HG02981 (cell line): ENCODE measurements around the gene RB1.

Experiments used
- ATAC-seq: cut with Tn5 transposase; IDR thresholded peaks from one replicate; pipeline ENCODE4 v1.9.1; 2021; ENCODE audit warnings: mild to moderate bottlenecking, moderate library complexity; ENCODE audit not compliant: unreplicated experiment

RB1 gene

DNA sequence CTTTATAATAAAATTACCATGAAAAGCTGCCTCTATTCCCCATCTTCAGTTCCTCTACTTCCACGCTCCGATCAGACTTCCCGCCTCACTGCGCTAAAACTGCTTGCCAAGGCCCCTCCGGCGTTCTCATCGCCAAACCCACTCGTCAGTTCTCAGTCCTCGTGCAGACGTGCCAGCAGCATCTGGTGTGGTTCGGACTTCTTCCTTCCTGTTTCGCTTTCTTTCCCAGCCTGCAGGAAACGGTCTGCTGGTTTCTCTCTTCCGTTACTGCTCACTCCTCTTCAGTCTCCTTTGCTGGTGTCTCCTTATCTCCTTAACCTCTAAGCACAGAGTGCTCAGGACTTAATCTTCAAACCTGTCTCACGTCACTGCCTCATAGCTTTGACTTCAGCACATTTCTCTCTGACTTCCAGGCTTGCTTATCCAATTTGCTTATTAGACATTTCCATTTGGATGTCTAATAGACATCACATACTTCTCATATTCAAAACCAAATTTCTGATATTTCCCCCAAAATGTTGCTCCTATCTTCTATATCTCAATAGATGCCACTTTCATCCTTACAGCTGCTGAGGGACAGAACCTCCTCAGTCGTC lies 189.0 kb downstream of the RB1 start:
- ATAC-seq: peak; percentile 82

DNA sequence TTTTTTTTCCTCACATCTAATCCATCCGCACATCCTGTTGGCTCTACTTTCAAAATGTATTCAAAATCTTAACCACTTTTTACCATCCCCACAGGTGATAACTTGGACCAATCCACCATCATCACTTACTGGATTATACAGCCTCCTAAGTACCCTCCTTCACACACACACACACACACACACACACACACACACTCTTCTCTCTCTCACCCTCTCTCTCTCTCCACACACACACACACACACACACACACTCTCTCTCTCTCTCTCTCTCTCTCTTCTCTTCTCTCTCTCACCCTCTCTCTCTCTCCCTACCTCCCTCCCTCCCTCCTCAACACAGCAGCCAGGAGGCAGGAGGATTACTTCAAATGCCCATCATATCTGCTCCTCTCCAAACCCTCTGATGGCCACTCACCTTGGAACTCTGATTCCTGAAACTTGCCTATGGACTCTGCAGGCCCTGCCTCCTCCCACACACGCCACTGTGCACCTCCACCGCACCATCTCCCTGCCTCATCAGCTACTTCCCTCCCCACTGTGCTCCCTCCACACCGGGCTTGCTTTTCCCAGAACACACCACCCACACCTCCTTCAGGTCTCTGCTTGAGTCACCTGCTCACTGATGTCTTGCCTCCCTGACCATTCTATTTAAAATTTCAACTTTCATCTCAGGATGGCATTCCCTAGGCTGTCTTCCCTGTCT lies 189.7 kb downstream of the RB1 start:
- no peak for ATAC-seq

DNA sequence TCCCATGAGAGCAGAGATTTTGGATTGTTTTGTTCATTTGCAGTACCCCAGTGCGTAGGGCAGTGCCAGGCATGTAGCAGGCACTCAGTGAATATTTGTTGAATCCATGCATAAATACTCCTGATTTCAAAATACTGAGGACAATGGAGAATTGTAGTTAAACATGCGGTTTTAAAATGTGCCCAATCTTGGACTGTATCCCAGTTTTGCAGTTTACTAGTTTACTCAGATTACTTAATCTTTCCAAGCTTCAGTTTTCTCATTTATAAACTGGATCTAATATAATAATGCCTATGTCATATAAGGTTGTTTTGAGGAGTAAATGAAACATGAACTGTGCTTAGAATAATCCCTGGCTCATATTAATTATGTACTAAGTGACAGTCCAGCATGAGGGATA lies 190.3 kb downstream of the RB1 start:
- ATAC-seq: no peak

DNA sequence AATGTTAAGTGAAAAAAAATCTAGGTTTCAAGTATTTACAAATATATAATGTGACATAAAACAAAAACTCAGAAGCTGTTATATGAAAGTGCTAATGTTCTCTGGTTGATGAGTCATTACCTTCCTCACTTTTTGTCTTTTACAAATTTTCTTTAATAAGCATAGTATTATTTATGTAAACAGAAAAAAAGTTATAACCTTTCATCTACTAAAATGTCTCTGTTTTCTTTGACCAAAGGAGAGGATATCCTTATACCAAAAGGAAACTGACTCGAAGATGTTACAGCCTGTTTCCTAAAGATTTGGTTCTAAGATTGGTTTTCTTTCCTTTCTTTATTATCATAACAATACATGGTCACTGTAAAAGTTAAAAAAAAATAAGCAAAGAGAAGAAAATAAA lies 191.3 kb downstream of the RB1 start:
- no peak for ATAC-seq

DNA sequence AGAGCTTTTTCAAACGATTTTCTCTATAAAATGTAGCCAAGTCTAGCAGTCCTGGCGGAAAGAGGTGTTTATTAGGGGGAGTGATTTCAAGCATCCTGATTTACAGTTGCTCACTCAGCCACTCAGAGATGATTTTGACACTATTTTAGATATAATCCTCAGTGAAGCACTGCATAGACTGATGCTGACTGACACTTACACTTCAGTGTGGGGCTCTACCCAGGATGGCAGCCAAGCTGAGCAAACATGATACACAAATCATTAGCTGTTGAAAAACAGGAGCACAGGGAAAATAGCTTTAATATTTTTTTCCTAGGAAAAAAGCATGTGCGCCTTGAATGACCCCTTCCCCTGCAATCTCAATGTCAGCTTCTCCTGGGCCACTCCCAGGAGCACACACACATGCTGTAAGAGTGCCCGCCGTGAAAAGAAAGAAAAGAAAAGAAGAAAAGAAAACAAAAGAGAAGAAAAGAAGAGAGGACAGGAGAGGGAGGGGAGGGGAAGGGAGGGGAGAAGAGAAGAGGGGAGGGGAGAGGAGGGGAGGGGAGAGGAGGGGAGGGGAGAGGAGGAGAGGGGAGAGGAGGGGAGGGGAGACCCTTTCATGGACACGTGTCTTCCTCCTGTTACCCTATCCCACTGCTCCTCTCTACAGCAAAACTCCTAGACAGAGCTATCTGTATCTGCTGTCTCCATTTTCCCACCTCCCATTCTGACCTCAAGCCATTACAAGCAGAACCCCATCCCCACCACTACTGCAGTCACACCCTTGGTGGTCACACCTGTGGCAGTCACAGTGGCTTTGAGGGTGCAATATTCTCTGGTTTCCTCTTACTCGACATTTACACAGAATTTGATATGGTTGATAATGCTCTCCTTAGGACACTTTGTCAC lies 193.0 kb downstream of the RB1 start:
- ATAC-seq: no peak

DNA sequence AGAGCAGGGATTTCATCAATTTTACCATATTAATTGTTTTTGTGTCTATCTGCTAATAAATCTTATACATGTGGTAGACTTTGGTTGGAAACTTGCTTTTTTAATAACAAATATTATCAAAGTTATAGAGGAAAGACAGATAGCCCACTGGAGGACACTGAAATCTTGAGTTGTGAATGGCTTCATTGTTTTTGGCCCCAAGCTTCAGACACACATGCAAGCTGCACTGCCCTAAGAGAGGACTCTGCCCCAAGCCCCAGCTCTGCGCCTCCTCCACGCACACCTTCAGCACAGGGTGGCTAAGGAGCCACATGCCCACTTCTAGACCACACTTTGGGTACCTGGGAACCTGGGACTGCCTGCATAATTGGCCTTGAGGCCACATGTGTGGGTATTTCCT lies 194.1 kb downstream of the RB1 start:
- no peak for ATAC-seq

DNA sequence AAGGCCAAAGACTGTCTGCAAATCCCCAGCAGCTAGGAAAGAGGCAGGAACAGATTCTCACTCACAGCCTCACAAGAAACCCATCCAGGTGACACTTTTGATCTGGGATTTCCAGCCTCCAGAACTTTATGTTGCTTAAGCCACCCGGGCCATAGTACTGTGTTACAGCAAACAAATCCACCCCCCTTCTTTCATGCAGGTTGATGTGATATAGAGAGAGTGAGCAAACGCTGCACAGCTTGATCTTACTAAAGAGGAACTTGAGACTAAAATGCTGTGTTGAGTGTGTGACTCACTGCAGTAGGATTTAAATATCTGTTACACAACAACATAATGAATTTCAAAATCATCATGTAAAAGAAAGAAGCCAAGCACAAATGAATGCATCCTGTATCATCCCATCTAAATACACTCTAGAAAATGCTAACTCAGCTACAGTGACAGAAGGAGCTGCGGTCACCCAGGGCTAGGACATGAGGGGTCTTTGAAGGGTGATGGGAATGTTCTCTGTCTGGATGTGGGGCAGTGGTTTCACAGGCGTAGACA lies 197.2 kb downstream of the RB1 start:
- peak; percentile 37 for ATAC-seq

DNA sequence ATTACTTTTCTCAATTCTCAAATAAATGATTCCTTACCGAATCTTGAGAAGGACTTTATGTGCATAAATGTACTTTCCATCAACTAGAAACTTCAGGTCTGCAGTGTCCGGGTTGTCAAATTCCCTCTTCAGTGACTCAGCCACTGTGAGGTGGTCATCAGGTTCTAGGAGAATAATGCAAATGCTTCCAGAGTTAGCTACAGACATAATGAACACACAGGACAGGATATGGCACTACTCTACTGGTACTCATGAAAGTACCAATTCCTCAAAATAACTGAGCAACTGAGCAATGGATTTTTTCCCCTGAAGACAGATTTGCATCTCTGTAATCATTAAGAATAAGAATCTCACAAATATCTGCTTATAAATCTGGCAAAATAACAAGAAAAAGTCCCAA lies 198.2 kb downstream of the RB1 start:
- peak; percentile 31 for ATAC-seq

DNA sequence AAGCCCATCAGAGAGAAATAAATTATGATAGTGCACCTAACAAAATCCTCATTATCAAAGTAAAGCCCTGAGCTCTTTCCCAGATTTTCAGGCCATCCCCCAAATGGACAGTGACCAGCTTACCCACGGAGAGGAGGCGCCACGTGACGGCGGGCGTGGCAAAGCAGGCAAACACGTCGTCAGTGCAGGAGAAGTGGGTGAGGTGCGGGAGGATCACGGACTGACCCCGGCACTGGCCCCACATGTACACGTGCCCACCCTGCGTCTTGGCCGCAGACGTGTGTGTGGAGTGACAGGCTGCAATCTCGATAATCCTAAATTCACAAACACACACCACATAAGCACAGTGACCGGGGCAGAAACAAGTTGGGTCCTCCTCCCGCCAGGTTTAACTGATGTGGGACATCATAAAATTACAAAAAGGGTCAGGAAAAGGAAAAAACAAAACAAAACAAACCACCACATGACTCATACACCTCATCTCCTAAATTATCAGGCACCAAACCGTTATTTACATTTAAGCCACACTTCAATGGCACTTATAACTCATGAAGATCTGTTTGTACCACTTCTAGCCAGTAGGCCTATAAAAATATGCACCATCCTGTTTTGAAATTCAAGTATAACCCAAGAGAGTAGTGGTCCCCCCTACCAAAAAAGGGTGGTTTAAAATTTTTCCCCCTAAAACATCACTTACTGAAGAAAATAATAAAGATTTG lies 199.2 kb downstream of the RB1 start:
- no peak for ATAC-seq

DNA sequence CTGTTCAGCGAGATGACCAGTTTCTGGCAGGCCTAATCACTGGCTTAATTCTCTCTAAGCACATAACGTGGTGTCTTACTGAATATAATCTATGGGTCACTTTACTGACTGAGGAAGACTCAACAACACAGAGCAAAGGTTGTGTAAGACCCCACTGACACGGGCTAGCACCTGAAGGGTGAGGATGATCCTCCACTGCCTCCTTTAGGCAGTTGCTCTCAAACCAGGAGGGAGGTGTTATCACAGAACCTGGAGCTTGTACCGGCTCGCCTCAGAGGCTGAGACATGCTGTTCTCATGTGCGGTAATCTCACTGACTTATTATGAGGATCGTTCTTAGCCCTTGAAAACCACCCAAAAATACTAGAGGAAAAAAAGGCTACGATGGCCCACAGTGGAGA lies 201.1 kb downstream of the RB1 start:
- ATAC-seq: no peak

DNA sequence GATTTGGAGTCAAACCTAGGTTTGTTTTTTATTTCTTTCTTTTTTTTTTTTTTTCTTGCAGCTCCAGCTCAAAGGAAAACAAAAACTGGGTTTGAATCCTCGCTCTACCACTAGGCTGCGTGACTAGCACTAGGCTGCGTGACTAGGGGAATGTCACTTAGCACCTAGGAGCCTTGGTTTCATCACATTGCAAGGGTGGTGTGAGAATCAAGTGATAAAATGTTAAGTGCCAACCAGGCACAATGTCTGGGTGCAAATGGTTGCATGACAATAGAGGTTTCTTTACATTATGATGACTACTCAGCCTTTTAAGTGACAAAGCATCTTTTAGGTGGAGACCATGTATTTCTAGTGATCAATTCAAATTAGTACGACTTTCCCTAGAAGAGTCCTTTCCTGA lies 201.5 kb downstream of the RB1 start:
- no peak for ATAC-seq

DNA sequence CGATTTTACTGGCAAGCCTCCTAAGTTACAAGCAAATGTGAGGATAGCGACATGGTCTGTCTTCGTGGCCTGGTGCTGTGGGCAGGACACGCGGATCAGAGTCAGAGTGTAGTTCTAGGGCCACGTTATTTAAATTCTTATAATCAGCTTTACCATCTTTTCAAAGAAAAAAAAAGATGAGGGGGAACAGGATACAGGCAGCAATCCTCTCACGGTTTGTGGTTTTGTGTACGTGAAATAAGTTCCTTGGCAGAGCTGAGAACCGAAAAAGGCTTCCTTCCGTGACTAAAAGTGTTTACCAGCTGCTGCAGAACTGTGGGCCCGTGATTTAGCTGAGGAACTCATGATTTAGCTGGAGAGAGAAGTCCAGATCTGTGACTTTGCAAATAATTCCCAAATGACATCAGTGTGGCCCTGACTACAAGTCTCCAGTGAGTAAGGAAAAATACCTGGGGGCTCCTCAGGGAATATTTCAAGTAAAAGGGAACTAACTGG lies 202.1 kb downstream of the RB1 start:
- peak; percentile 68 for ATAC-seq

DNA sequence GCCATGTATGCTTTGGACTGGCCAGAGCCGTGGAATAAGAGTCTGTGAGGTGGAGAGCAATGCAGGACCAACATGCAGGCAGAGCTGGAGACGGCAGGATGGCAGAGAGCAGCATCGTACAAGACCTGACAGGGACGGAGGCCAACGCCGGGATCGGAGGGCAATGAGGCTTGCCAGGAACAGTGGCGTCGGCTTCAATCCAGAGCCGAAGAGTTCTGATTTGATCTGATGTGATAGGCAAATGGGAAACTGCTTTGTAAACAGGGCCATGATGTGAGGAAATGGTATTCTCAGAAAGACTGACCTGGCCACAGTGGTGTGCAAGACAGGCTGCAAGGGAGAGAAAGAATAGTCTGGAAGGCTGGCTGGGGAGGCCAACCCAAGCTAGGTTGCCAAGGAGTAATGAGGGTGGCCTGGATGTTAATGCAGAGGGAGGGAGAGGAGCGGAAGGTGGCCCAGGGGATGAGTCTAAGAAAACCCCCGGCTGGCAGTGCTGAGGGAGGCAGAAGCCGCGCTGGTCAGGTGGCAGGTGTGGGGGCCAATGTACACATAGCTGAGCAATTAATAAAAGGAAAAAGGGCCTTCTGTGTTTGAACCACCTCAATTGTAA lies 202.6 kb downstream of the RB1 start:
- peak; percentile 15 for ATAC-seq

DNA sequence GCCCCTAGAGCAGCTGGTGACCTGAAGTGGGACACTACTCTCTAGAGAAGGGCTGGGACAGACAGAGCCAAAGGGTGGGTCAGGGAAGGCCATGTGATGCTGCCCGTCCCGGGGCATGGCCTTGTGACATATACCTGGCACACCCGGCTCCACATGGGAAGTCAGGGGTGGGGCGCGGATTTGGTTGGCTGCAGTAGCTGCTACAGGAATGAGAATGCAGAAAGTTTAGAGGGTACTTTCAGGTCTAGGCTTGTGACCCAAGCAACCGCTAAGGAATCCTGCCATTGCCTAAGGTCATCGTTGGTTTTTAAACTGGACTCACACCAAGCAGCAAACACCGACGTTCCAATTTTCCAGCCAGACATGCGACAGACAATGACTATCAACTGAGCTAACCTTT lies 203.5 kb downstream of the RB1 start:
- no peak for ATAC-seq

DNA sequence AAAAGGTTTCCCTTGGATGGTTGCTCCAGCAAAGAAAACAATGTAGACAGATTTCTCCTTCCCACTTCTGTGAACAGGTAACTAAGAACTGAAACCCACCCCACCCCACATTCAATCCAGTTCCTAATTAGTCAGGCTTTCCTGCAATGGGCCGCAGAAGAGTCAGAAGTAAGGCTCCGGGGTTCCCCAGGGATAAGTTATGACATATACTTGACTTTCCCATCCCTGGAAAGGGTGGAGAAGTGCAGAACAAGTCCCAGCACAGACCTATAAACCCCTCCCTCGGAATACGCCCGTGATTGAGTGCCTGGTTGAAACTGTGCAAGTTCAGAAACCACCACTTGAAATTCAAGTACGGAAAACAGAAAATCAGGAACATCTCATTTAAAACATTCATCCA lies 204.5 kb downstream of the RB1 start:
- no peak for ATAC-seq

DNA sequence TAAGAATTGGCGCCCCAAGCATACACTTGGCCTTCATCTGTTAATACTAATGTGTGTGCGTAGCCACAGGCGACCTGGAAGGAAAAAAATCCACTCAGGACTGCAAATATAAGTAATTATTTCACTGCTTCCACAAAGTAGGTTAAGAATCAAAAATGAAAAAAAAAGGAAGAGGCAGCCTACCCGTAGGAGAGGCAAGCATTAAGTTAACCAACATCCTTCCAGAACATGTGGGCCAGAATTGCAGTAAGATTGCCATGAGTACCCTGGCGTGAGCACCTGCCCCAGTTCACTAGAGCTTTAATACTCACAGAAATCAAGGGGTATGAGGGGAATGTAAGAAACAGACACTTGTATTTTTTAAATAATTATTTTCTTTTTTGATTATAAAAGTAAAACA lies 207.1 kb downstream of the RB1 start:
- ATAC-seq: no peak

DNA sequence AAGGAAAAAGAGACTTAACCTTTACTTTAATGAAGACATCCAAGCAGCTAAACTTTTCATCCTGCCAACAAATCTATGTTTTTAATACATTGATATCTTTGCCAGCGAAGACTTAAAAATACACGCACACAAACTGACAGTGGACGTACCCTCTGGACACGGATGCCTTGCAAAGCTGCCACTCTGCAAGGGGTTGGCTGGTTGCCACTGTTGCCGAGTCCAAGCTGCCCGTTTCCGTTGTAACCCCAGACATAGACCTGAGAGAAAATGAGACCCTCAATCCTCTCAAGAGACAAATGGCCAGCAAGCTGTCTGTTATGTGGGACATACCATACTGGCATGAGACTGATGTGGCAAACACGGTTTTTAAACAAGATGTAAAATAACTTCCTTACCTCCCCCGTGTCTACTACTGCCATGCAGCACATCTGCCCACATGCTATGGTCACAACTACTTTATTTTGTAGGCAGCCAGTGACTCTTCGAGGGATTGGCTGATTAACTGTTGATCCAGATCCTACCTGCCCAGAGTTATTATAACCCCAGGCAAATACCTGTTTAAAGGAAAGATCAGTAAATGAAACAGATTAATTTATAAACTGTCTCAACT lies 208.2 kb downstream of the RB1 start:
- no peak for ATAC-seq

DNA sequence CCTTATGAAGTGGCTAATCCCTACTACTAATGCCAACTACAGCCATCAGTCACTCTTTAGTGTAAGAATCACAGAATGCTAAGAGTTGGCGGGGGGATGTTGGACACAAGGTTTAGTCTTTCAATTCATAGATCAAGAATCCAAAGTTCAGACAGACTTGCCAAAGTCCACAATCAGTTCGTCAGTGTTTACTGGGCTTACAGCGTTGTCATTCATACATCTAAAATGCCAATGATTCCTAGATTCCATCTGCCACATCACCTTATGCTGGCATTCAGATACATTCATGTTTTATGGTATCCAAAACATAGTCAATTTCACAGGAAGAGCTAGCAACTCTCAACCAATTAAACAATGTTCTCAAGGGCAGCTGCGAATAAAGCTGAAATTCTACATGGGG lies 211.2 kb downstream of the RB1 start:
- no peak for ATAC-seq

DNA sequence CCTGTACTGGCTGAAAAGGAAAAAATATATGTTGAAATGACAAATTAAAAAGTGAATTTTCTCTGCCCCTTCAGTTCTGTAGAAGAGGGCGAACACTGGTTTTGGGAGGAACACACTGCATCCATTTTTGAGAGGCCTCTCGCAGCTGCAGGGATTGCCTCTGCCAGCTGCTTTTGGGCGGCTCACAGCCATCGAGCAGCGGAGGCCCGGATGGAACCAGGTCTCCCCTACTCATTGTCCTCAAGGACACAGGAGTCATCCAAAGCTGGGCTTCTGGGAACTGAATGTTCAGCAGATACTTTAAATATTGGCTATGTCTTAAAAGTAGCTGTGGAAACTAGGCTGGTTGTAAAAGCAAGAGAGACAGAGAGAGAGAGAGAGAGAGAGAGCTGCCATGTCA lies 212.2 kb downstream of the RB1 start:
- no peak for ATAC-seq

DNA sequence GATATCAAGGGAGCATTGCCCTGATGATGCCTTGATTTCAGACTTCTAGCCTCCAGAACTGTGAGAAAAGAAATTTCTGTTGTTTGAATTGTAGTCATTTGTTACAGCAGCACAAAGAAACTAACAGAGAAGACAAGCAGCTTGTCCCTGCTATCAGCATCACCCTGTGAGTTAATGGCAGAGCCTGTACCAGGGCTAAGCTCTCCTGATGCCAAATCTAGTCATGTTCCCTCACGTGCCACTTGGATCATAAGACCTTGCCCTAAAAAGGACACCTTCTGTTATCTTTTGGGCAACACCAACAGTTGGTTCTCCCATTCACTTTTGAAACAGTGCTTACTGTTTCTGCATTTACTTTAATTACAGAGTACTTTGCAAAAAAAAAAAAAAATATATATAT lies 214.5 kb downstream of the RB1 start:
- no peak for ATAC-seq
